Panc1 (cell line): Measurements from ENCODE around the gene BDH1. TPM values are rescaled to one million over a fixed set of nuclear protein-coding genes. Genes with fewer than 3 reads are reported as not detected.

Source experiments
- ATAC-seq: fragments of 200-7000 bp; cut with Tn5 transposase; 2 replicates; pipeline ENCODE4 v1.9.1; 2020; ENCODE audit warnings: mild to moderate bottlenecking, moderate library complexity
- BruUV-seq: library from RNA; stranded (reverse); fragments of 400-500 nt; replicated peaks from 2 replicates; lab custom pipeline; 2021; lab: Mats Ljungman, UMichigan
- CTCF ChIA-PET: fragments of 300-600 bp; sonication (Branson Sonifier 250); formaldehyde crosslinking; loops from one replicate; lab custom pipeline; 2022; ENCODE audit warnings: antibody characterized with exemption; lab: Charles Lee
- POLR2A ChIA-PET: fragments of 300-600 bp; sonication (Branson Sonifier 250); formaldehyde crosslinking; loops from one replicate; lab custom pipeline; 2022; ENCODE audit warnings: antibody characterized with exemption; lab: Charles Lee
- DNase-seq: peaks from one replicate; pipeline ENCODE4 v3.0.0-alpha.2; 2010; ENCODE audit warnings: low read depth, low spot score
- H3K27ac ChIP-seq: 2 replicates; pipeline ENCODE4 v1.5.1; 2011; ENCODE audit warnings: mild to moderate bottlenecking, low read length, inconsistent platforms
- H3K27me3 ChIP-seq: fragments of 200-500 bp; sonication (Bioruptor generic); 2 replicates; pipeline ENCODE4 v1.6.0; 2014; ENCODE audit warnings: low read length, inconsistent platforms; ENCODE audit not compliant: control insufficient read depth, insufficient read depth
- H3K36me3 ChIP-seq: fragments of 200-500 bp; sonication (Bioruptor generic); 2 replicates; pipeline ENCODE4 v1.5.1; 2014; ENCODE audit warnings: inconsistent platforms, mild to moderate bottlenecking, low read length, moderate library complexity; ENCODE audit not compliant: control insufficient read depth, insufficient read depth
- H3K4me1 ChIP-seq: 2 replicates; pipeline ENCODE4 v1.5.1; 2011; ENCODE audit warnings: inconsistent platforms, mild to moderate bottlenecking, low read length, moderate library complexity; ENCODE audit not compliant: control insufficient read depth, insufficient read depth
- H3K4me3 ChIP-seq, 2 experiments: 2 replicates each; pipeline ENCODE4 v1.5.1; 2011 to 2012; ENCODE audit warnings: low read depth in 2 of 2, low read length in 2 of 2, mild to moderate bottlenecking in 2 of 2, inconsistent platforms in 1 of 2, moderate library complexity in 1 of 2
- H3K9me3 ChIP-seq: fragments of 200-500 bp; sonication (Bioruptor generic); 2 replicates; pipeline ENCODE4 v1.5.1; 2014; ENCODE audit warnings: low read depth, mild to moderate bottlenecking, inconsistent platforms, low read length, moderate library complexity; ENCODE audit not compliant: control insufficient read depth, insufficient read depth
- POLR2AphosphoS5 ChIP-seq: IDR thresholded peaks from 2 replicates; pipeline ENCODE4 v1.6.1; 2012; ENCODE audit warnings: mild to moderate bottlenecking, low read depth, low read length, moderate library complexity
- SIN3A ChIP-seq: IDR thresholded peaks from 2 replicates; pipeline ENCODE4 v1.6.1; 2012; ENCODE audit warnings: low read depth, mild to moderate bottlenecking, low read length, moderate library complexity, borderline replicate concordance; ENCODE audit not compliant: insufficient read depth
- TCF7L2 ChIP-seq: IDR thresholded peaks from 2 replicates; pipeline ENCODE4 v1.6.1; 2011; ENCODE audit warnings: mild to moderate bottlenecking, low read depth, low read length, inconsistent platforms
- in situ Hi-C: cut with HindIII; loops from 2 replicates; pipeline ENCODE4 v1.10.0; 2016; ENCODE audit warnings: low sequenced_read_pairs, low pct_unique_long_range_greater_than_20kb
- intact Hi-C: fragments of 100-400 bp; cut with micrococcal nuclease; formaldehyde crosslinking; loops from one replicate; pipeline ENCODE4 v1.10.0; 2022; ENCODE audit not compliant: unreplicated experiment
- total RNA-seq: library from RNA; stranded (reverse); gene quantifications from one replicate; pipeline ENCODE4 v1.2.1, GENCODE V29; 2021; ENCODE audit not compliant: unreplicated experiment
- TF ChIP-seq, protein P1 (sequence below): fragments of 450-650 bp; IDR thresholded peaks from 2 replicates; pipeline ENCODE4 v1.5.1; 2017; ENCODE audit warnings: mild to moderate bottlenecking
- TF ChIP-seq, protein P2 (sequence below), 2 experiments: IDR thresholded peaks; 2 replicates each; pipeline ENCODE4 v1.6.1; 2011 to 2012; ENCODE audit warnings: low read depth in 2 of 2, control low read depth in 1 of 2, low read length in 1 of 2, mild to moderate bottlenecking in 1 of 2, moderate library complexity in 1 of 2; ENCODE audit not compliant: insufficient read depth in 1 of 2

BDH1 gene
- total RNA-seq, 1 experiment from 2014 or later, result 4.8 TPM

DNA sequence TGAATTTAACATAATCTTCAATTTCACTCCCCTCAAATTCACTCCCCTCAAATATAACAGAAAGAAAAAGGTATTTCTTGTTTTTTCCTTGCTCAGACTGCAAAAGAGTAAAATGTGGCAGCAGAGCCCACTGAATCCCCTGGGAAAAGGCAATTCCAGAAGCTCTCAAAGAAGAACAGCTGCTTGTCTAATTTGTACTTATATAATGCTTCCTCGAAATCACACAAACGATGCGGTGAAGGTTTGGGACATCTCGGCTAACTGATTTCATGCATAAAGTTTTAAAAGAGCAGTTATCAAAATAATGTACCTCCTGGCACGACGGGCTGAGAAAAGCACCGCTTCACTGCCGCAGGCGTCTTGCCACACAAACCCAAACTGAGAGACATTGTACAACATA, 10.7 kb downstream of the BDH1 start:
- DNase-seq (no peak), ATAC-seq (no peak)
- Histone ChIP-seq H3K27ac (no peak overlapping the region), H3K36me3 (no peaks in the 10 kb centered on the region), H3K4me3 (no peak overlapping the region), H3K9me3 (no peaks in the 10 kb centered on the region), H3K4me1 (no peaks in the 10 kb centered on the region), H3K27me3 (no peaks in the 10 kb centered on the region)
- no TSS peak for BruUV-seq
- CTCF ChIA-PET, result no interaction called here
- intact Hi-C loops, result no loop called here
- in situ Hi-C loops, result no loop called here
- TF ChIP-seq SIN3A (no peak), TCF7L2 (no peak), POLR2AphosphoS5 (no peak)
- TF ChIP-seq, protein P1, sequence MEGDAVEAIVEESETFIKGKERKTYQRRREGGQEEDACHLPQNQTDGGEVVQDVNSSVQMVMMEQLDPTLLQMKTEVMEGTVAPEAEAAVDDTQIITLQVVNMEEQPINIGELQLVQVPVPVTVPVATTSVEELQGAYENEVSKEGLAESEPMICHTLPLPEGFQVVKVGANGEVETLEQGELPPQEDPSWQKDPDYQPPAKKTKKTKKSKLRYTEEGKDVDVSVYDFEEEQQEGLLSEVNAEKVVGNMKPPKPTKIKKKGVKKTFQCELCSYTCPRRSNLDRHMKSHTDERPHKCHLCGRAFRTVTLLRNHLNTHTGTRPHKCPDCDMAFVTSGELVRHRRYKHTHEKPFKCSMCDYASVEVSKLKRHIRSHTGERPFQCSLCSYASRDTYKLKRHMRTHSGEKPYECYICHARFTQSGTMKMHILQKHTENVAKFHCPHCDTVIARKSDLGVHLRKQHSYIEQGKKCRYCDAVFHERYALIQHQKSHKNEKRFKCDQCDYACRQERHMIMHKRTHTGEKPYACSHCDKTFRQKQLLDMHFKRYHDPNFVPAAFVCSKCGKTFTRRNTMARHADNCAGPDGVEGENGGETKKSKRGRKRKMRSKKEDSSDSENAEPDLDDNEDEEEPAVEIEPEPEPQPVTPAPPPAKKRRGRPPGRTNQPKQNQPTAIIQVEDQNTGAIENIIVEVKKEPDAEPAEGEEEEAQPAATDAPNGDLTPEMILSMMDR, result no peak
- TF ChIP-seq, protein P2, sequence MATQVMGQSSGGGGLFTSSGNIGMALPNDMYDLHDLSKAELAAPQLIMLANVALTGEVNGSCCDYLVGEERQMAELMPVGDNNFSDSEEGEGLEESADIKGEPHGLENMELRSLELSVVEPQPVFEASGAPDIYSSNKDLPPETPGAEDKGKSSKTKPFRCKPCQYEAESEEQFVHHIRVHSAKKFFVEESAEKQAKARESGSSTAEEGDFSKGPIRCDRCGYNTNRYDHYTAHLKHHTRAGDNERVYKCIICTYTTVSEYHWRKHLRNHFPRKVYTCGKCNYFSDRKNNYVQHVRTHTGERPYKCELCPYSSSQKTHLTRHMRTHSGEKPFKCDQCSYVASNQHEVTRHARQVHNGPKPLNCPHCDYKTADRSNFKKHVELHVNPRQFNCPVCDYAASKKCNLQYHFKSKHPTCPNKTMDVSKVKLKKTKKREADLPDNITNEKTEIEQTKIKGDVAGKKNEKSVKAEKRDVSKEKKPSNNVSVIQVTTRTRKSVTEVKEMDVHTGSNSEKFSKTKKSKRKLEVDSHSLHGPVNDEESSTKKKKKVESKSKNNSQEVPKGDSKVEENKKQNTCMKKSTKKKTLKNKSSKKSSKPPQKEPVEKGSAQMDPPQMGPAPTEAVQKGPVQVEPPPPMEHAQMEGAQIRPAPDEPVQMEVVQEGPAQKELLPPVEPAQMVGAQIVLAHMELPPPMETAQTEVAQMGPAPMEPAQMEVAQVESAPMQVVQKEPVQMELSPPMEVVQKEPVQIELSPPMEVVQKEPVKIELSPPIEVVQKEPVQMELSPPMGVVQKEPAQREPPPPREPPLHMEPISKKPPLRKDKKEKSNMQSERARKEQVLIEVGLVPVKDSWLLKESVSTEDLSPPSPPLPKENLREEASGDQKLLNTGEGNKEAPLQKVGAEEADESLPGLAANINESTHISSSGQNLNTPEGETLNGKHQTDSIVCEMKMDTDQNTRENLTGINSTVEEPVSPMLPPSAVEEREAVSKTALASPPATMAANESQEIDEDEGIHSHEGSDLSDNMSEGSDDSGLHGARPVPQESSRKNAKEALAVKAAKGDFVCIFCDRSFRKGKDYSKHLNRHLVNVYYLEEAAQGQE (IDR thresholded peaks at IDR 0.05; ENCODE audit: insufficient read depth in 1 of 2, low read depth in 2 of 2, low read length in 1 of 2), result no peak
- POLR2A ChIA-PET, result no interaction called here

DNA sequence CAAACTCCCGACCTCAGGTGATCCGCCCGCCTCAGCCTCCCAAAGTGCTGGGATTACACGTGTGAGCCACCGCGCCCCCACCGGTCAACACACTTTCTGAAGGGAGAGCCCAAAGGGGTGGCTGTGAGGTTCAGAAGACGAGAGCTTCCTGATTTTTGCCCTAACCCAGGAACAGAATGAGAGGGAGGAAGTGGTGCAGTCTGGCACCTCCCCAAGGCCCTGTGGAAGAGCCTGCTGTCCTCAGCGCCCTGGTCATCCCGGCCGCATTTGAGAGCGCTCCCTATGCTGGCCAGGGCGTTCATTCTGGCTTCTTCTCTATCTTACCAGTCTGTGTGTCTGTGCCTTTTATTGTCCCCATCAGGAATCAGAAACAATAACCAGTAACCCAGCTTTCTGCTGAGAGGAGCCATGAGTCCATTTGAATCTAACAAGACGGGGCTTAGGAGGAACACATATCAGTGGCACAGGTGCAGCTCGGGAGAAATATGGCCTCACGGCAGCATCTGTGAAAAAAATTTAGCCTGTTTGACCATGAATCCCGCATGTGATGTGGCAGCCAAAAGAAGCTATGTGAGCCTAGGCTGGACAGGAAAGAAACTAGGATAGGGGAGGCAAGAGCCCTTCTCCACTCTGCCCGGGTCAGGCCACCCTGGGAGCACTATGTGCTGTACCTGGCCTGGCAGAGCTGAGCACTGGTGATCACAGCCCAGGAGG, 12.9 kb downstream of the BDH1 start:
- ChIA-PET POLR2A (no interaction called here), CTCF (no interaction called here)
- Histone ChIP-seq H3K4me1 (no peaks in the 10 kb centered on the region), H3K4me3 (no peak overlapping the region), H3K27ac (no peak overlapping the region), H3K27me3 (no peaks in the 10 kb centered on the region), H3K9me3 (no peaks in the 10 kb centered on the region), H3K36me3 (no peaks in the 10 kb centered on the region)
- intact Hi-C loops, result no loop called here
- DNase-seq, result no peak
- TF ChIP-seq, protein P2 (IDR thresholded peaks at IDR 0.05; ENCODE audit: insufficient read depth in 1 of 2, low read depth in 2 of 2, low read length in 1 of 2), result no peak
- TF ChIP-seq SIN3A (no peak), TCF7L2 (no peak), POLR2AphosphoS5 (no peak)
- TF ChIP-seq, protein P1, result no peak
- BruUV-seq, result no TSS peak
- in situ Hi-C loops, result no loop called here
- ATAC-seq, result no peak
